ENCODE results near the gene GNG13. TPM values are rescaled to one million over a fixed set of nuclear protein-coding genes. Genes with fewer than 3 reads are reported as not detected.

Gene GNG13
- total RNA-seq, 1 donor from 2014 or later: not detected

- H3K27ac Mint-ChIP-seq (ENCODE audit: unreplicated experiment): no peak overlapping the region
- no peaks in the 10 kb centered on the region for H3K27me3 Mint-ChIP-seq (ENCODE audit: low read depth, unreplicated experiment)
- peaks cover 7% of the 10 kb centered on the region for H3K36me3 Mint-ChIP-seq (ENCODE audit: low read depth, unreplicated experiment)
- TF ChIP-seq EZH2 (IDR thresholded peaks at IDR 0.05; ENCODE audit: insufficient read depth, low read length): no peak
- no peak for TF ChIP-seq CTCF (IDR thresholded peaks at IDR 0.05; ENCODE audit: insufficient read depth, low read depth, low read length)
- FAIRE-seq: no peak
- no peaks in the 10 kb centered on the region for H3K9me3 Mint-ChIP-seq (ENCODE audit: unreplicated experiment)
- Histone ChIP-seq H3K27me3 (ENCODE audit: insufficient read depth, low read length) (peaks cover 15% of the 10 kb centered on the region), H3K4me1 (ENCODE audit: insufficient read depth, low read length) (no peaks in the 10 kb centered on the region), H3K4me2 (ENCODE audit: low read length) (no peak overlapping the region), H3K27ac (ENCODE audit: low read depth, low read length) (no peak overlapping the region), H4K20me1 (ENCODE audit: insufficient read depth, low read length) (peaks cover 6% of the 10 kb centered on the region), H3K9me3 (ENCODE audit: insufficient read depth, low read depth, low read length) (no peaks in the 10 kb centered on the region), H3K9ac (ENCODE audit: low read length) (no peak overlapping the region), H3K4me3 (ENCODE audit: insufficient read depth, low read depth, low read length) (no peak overlapping the region), H3K79me2 (ENCODE audit: insufficient read depth, low read length) (no peaks in the 10 kb centered on the region), H3K36me3 (ENCODE audit: insufficient read depth, low read length) (no peaks in the 10 kb centered on the region), H2AFZ (ENCODE audit: low read depth, low read length) (no peak overlapping the region)
- no peaks in the 10 kb centered on the region for H3K4me1 Mint-ChIP-seq (ENCODE audit: low read depth, unreplicated experiment)
- no peak overlapping the region for H3K4me3 Mint-ChIP-seq (ENCODE audit: unreplicated experiment)
- no peak for DNase-seq (ENCODE audit: low read depth)
Observed at GRCh38 chr16:796296-797119, 4.0 kb downstream of the GNG13 start.

DNA sequence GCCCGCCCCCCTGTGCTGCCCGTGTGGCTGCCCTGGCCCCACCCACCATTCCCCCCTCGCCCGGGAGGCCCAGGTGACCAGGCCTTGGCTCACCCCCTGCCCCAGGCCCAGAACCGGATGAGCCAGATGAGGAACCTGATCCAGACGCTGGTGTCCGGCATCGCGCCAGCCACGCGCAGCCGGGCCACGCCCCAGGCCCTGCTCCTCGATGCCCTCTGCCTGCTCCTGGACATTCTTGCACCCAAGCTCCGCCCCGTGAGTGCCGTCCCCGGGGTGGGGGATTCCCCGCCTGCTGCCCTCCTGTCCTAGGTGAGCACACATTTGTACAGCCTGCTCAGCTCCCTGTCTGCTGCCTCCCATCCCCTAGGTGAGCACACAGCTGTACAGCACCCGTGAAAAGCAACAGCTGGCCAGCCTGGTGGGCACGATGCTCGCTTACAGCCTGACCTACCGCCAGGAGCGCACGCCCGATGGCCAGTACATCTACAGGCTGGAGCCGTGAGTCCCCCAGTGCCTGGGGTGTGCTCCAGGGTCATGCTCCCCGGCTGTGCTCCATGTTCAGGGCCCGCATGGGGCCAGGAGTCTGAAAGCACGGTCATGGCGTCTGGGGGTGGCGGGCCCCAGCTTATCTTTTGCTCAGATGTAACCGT, 4.8 kb downstream of the GNG13 start:
- H3K9me3 Mint-ChIP-seq (ENCODE audit: unreplicated experiment): no peaks in the 10 kb centered on the region
- H3K4me1 Mint-ChIP-seq (ENCODE audit: low read depth, unreplicated experiment): no peaks in the 10 kb centered on the region
- Histone ChIP-seq H3K79me2 (ENCODE audit: insufficient read depth, low read length) (no peaks in the 10 kb centered on the region), H3K27ac (ENCODE audit: low read depth, low read length) (no peak overlapping the region), H3K9ac (ENCODE audit: low read length) (no peak overlapping the region), H3K4me2 (ENCODE audit: low read length) (no peak overlapping the region), H3K4me3 (ENCODE audit: insufficient read depth, low read depth, low read length) (no peak overlapping the region), H4K20me1 (ENCODE audit: insufficient read depth, low read length) (peaks cover 6% of the 10 kb centered on the region), H3K36me3 (ENCODE audit: insufficient read depth, low read length) (no peaks in the 10 kb centered on the region), H2AFZ (ENCODE audit: low read depth, low read length) (no peak overlapping the region), H3K27me3 (ENCODE audit: insufficient read depth, low read length) (peaks cover 12% of the 10 kb centered on the region), H3K9me3 (ENCODE audit: insufficient read depth, low read depth, low read length) (no peaks in the 10 kb centered on the region), H3K4me1 (ENCODE audit: insufficient read depth, low read length) (no peaks in the 10 kb centered on the region)
- H3K27me3 Mint-ChIP-seq (ENCODE audit: low read depth, unreplicated experiment): no peaks in the 10 kb centered on the region
- peak overlapping the region; percentile 84 for H3K27ac Mint-ChIP-seq (ENCODE audit: unreplicated experiment)
- TF ChIP-seq EZH2 (IDR thresholded peaks at IDR 0.05; ENCODE audit: insufficient read depth, low read length): no peak
- TF ChIP-seq CTCF (IDR thresholded peaks at IDR 0.05; ENCODE audit: insufficient read depth, low read depth, low read length): no peak
- FAIRE-seq (no peak), DNase-seq (ENCODE audit: low read depth) (no peak)
- H3K36me3 Mint-ChIP-seq (ENCODE audit: low read depth, unreplicated experiment): peaks cover 10% of the 10 kb centered on the region
- no peak overlapping the region for H3K4me3 Mint-ChIP-seq (ENCODE audit: unreplicated experiment)

All from astrocyte (in vitro differentiated cells and primary cell).